ENCODE data around the gene DCHS1.

DCHS1 gene

DNA sequence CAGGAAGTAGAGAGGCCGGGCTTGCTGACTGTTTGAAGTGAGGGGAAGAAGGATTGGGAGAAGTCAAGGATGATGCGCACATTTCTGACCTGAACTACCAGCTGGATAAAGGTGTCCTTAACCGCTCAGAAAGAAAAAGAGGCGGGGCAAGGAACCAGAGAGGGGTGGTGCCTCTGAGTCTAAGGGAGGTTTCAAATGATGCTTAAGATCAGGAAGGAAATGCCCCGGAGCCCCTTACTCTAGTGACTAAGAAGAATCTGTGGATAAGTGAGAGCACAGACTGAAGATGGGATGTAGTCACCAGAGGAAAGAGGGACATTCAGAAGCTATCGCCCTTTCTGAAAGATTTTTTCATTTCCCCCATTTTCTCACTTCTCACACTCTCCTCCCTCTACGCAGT, 12.7 kb downstream of the DCHS1 start:
- DNase-seq = no peak

DNA sequence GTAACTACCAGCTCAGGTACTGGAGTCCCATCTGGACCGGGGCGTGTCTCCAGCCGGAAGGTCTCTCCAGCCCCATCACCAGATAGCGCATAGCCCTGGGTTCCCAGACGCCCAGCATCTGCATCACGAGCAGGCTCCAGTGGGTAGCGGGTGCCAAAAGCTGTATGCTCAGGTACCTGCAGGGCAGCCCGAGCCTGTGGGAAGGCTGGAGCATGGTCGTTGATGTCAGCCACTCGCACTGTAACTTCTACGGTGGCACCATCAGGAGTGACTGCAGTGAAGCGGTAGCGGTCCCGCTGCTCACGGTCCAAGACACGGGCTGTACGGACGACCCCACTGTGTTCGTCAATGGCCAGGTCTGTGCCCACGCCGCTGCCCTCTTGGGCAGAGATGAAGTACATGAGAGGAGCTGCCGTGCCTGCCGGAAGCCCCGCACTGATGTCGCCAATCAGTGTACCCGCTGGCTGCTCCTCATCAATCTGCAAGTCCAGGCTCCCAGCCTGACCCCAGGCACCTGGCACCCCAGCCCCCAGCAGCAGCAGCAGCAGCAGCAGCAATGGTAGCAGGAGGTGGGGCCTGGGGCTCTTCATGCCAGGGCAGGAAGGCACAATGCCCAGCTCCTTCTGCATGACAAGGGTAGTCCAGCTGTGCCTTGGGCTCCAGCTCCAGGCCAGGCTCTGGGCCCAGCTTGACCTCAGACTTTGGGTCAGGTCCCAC, 14.5 kb downstream of the DCHS1 start:
- no peak for DNase-seq

DNA sequence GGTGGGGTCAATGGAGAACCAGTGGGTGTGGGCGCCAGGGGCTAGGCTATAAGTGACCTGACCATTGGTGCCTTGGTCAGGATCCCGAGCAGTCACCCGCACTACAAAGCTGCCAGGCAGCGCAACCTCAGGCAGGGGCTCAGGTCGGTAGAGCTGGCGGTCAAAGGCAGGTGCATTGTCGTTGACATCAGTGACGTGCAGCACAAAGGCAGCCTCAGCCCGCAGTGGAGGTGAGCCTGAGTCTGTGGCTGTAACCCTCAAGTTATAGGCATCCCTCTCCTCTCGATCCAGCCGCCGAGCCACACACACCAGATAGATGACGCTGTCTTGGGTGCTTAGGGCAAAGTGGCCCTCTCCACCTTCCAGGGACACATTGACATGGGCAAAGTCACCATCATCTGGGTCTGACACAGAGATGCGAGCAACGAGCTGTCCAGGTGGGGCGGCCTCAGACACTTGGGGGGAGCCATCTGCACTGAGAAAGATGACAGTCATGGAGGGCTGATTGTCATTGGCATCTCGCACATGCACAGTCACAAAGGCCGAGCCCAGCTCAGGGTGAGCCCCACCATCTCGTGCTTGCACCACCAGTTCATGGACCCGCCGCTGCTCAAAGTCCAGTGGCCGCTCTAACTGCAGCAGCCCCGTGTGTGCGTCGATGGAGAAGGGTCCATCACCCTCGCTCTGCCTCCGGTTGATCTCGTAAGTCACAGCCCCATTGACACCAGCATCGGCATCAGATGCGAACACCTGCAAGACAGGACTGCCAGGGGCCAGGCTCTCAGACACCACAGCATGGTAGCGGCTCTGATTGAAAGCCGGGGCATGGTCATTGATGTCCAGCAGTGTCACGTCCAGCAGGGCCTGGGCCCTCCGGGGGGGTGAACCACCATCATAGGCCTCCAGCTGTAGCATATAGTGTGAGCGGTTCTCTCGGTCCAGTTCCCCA, 15.3 kb downstream of the DCHS1 start:
- DNase-seq = no peak

DNA sequence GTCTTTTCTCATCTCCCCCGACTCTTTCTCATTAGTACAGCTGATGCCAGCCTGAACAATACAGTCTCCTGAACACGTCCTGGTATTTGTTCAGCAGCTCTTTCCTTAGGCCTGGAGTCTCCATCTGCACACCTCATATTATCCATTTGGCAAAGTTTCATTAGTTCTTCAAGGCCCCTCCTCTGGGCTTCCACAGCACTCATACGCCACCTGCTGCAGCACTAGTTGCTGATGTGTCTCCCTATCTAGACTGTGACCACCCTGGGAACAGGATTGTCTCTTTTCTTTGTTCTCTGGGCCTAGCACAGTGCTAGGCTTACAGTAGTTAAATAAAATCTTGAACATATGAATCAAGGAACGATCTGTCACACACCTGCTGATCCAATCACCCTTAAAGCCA, 17.2 kb downstream of the DCHS1 start:
- DNase-seq = peak; percentile 50

DNA sequence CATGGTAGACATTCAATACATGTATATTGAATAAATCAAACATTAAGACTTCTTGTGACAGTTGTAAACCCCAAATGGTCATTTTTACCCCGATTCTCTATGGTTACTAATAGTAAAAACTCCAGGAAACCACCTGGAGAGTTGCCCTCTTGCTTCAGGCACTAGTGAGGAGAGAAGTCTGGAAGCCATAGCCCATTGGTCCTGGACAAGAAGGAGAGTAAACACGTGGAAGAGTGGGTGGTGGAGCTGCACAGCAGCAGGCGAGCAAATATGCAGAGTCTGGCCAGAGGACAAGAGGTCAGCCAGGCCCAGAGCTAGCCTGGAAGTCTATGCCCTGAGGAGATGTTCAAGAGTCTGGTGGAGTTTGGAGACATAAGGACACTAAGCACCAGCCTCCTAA, 17.7 kb downstream of the DCHS1 start:
- DNase-seq = no peak

DNA sequence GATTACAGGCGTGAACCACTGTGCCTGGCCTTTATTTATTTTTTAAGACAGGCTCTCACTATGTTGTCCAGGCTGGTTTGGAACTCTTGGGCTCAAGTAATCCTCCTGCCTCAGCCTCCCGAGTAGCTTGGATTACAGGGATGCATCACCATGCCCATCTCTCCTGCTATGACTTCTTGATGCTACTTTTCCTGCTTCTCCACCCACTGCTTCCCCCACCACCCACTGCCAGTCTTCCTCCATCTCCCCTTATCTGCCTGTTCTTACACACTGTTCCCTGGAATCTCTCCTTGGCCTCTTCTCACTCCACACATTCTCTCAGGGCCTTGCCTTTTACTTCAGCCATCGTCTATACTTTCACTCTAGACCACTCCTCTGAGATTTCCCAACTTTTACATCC, 19.1 kb downstream of the DCHS1 start:
- no peak for DNase-seq

DNA sequence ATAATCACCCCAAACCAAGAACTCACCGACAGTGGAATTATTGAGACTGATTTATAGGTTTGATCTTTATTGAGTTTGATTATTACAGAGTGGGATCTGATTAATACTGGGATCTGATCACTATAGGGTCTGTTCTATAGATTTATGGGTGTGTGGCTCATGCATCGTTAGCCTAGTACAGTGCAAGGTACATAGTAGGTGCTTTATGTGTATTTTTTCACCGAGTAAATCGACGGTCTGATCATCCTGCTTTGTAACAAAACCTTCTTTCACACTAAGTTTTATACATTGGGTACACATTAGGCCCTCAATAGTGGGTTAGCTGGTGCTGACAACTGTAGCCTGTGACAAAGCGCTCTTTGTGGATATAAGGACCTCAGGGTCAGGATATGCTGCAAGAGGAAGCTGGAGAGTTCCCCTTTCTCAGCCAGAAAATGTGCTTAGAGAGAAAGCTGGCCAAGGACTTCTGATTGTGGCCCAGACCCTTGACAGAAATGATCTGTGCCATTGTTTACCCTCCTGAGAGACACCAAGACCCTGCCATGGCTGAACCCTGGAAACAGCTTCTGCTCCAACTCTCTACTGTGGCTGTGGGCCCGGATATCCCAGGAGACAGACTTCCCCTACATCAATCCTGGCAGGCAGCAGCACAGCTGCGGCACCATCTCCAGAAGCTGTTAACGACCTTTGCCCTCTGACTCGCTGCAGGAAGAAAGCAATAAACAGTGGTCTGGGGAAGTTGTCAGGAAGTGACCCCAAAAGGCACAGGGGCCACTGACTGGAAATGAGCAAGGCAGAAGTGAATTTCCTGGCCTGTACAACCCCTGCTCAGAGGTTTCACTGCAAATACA, 20.3 kb downstream of the DCHS1 start:
- DNase-seq = no peak

DNA sequence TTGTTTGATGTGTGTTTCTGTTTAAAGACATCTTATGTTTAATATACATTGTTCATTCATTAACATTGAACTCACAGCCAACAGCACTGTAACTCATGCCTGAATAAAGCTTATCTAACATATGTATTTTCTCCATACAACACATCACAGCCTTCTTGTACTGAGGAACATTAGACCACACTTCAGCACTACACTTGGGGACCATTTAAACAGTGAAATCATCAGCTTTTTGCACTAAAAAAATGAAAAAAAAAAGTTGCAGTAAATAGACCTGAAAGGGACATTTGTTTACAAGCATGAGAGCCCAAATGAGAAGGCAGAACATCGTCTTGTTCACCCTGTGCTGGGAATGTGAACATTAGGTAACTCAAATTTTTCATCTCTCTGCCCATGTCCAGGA, 21.1 kb downstream of the DCHS1 start:
- no peak for DNase-seq

DNA sequence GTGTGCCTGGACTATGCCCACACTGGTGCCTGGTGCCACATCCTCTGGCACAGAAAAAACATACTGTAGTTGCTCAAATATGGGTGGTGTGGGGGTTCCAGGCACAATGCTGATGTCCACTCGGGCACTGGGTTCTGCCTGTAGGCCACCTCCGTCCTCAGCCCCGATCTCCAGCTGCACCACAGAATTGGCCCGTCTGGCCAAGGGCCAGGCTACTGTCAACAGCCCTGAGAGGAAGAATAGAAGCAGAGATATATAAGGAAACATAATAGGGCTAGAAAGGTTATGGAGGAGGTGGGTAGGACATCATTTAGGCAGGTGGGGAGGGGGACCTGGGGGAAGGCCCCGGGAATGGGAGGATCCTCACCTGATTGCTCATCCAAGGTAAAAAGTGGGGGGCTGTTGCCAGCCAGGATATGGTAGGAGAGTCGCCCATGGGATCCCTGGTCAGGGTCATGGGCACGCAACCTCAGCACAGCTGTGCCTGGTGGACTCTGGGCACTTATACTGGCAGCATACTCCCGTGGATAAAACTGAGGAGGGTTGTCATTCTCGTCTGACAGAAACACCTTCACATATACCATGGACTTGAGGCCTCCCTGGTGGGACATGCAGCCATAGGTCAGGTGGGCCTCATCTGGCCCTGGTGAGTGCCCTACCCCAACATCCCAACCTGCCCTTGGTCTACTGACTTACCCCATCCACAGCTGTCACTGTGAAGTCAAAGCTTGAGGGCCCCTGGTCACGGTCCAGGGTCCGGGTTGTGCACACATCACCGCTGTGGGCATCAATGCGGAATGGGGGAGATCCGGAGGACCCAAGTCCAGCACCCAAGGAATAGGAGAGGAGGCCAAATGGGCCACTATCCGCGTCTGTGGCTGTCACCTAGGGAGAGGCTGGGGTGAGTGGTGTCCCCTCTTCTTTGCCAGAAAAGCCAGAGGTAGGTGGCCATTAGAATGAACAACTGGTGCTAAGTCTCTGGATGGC, 21.9 kb downstream of the DCHS1 start:
- no peak for DNase-seq

DNA sequence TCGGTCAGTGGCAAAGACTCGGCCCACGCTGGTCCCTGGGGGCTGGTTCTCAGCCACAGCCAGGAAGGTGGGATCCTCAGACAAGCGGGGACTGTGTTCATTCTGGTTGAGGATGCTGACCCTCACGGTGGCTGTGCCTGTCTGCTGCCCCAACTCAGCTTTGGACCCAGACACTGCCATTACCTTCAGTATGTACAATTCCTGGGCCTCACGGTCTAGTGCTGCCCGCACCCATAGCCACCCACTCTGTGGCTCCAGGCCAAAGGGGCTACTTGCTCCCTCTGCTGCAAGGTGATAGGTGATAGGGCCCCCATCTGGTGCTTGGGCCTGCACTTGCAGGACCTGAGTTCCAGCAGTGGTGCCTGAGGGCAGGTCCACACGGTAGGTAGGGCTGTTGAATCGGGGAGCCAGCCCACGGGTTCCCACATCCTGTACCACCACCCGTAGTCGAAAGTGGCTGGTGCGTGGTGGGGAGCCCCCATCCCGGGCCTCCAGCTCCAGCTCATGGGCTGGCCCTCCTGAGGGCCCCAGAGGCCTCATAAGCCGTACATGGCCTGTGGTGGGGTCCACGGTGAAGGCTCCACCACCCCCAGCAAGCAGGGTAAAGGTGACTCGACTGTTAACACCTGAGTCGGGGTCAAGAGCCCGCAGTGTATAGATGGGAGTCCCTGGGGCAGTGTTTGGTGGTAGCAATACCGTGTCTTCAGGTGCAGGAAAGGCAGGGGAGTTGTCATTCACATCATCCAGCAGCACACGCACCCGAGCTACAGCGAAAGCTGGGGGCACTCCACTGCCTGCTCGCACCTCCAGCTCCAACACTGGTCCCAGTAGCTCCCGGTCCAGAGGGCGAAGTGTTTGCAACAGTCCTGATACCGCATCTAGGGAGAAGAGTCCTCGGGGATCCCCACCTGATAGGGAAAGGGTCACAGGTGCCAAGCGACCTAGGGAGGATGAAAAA, 23.2 kb downstream of the DCHS1 start:
- no peak for DNase-seq

DNA sequence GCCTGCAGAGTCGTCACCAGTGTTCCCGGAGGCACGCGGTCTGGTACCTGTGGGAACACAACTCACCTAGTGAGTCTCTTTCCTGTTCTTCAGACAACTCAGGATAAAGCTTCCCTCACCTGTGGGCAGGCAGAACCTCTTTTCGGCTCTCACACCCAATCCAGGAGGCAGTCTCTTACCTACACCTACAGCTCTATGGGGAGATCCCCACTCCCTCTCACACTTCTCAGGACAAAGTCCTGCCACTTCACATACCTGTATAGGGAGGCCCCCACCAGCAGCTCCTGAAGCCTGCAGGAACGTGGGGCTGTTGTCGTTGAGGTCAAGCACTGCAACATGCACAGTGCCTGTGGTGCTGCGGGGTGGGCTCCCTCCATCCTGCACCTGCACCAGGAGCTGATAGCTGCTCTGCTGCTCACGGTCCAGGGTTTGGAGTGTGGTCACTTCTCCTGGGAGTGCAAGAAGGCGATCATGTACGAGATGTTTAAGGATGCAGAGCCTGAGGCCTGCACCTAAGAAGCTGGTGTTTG, 24.2 kb downstream of the DCHS1 start:
- no peak for DNase-seq

DNA sequence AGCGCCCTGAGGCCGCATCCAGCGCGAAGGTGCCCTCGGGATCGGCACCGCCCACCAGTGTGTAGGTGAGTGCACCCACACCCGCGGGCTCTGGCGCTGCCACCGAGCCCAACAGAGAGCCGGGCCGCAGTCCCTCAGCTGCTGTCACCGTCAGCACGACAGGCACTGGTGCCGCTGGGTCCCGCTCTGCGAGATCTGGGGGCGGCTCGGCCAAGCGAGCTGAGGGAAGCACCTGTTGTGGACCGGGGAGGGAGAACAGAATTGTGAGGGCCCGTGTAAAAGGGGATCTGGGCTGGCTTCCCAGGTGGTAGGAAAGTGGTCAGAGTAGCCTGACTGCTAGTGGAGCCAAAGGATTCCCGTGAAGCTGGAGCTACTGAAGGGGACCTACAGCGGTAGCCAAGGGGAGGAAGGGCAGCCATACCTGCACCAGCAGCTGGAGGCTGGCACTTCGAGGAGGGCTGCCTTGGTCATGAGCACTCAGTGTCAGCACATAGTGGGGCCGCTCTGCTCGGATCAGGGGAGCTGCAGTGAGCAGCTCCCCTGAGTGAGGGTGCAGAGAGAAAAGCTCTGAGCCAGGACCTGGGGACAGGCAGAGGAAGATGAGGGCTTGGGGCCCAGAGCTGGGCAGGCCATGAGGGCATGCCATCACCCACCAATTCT, 24.8 kb downstream of the DCHS1 start:
- no peak for DNase-seq

DNA sequence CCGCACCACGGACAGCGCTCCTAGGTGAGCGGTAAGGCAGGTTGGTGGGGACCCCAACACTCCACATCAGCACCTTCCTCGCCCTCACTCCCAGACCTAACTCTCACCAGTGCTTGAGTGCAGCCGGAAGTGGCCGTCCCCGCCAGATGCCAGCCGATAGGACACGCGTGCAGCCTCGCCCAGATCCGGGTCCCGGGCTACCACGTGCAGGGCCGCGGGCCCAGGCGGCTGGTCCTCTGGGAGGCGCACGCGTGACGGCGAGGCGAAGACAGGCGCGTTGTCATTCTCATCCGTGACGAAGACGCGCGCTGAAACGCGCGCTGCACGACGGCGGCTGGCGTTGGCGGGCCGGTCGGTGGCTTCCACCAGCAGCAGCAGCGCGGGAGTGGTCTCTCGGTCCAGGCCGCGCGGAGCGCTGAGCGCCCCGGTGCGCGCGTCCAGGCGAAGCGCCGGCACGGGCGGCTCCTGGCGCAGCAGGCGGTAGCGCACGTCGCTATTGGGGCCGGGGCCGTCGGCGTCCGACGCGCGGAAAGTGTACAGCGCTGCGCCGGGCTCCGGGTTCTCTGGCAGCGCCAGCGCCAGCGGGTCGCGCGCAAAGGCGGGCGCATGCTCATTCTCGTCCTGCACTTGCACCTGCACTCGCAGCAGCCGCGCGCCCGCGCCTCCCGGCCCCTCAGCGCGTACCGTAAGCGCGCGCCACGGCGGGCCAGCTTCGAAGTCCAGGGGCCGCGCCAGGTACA, 25.5 kb downstream of the DCHS1 start:
- no peak for DNase-seq

DNA sequence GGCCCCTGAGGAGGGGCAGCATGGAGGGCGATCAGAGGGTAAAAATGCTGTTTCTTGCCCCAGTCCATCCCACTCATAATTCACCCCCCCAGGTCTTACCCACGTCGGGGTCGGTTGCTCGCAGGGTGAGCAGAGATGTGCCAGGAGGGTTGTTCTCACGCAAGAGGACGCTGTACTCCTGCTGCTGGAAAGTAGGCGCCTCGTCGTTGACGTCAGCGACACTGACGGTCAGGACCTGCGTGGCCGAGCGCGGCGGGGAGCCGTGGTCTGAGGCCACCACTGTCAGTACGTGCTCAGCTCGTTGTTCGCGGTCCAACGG, 26.1 kb downstream of the DCHS1 start:
- no peak for DNase-seq

DNA sequence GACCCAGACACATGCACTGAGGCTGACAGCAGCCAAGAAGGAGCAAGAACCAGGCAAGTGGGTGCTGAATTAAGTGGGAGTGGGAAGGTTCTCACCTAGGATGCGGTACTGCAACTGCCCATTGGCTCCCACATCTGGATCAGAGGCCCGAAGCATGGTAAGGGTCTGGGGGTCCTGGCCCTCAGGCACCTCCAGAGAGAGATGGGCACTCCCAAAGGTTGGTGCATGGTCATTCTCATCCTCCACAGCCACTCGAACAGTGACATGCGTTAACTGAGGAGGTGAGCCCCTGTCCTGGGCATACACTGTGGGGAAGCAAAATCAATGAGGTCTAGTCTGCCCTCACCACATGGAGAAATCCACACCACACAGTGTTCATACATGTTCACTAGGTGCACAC, 27.1 kb downstream of the DCHS1 start:
- no peak for DNase-seq

DNA sequence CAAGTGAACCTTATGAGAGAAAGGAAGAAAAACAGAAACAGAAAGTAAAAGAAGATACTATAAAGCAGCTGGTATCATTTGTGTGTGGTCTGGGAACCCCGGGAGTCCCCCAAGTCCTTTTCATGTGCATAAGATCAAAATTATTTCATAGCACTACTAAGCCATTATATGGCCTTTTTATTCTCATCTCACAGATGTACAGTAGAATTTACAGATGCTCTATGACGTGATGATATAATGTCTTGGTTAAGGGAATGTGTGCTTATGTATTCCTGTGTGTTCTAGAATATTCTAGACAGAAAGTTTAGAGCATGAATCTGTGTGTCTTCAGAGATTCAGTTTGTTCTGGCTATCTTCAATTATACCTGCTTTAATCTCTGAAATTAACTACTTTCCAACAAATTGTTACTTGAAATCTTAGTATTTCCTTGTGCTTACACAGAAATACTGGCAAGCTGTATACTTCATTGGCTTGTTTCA, 27.8 kb downstream of the DCHS1 start:
- DNase-seq = no peak

DNA sequence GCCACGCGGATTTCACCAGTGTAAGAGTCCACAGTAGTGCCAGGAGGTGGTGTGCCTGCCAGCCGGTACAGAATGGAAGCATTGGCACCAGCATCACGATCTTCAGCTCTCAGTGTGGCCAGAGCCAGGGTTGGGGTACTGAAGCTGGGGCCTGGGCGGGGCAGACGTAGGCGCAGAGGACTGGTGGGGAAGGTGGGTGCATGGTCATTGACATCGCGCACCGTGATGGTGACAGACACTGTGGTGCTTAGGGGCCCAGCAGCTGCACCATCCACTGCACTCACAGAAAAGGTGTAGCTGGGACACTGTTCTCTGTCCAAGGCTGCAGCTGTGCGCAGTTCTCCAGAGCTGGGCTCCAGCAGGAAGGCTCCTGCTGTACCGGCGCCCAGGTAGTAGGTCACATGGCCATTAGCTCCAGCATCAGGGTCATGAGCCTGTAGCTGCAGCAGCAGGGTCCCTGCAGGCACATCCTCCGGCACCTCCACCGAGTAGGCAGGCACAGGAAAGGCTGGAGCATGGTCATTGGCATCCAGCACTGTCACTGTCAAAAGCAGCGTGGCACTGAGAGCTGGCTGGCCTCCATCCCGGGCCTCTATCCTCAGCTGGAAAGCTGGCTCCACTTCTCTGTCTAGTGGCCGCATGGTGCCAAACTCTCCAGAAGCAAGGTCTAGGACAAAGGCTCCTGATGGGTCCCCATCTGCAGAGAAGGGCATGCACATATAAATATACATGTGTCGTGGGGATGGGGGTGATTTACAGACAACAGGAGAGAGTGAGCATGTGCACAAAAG, 28.4 kb downstream of the DCHS1 start:
- no peak for DNase-seq

DNA sequence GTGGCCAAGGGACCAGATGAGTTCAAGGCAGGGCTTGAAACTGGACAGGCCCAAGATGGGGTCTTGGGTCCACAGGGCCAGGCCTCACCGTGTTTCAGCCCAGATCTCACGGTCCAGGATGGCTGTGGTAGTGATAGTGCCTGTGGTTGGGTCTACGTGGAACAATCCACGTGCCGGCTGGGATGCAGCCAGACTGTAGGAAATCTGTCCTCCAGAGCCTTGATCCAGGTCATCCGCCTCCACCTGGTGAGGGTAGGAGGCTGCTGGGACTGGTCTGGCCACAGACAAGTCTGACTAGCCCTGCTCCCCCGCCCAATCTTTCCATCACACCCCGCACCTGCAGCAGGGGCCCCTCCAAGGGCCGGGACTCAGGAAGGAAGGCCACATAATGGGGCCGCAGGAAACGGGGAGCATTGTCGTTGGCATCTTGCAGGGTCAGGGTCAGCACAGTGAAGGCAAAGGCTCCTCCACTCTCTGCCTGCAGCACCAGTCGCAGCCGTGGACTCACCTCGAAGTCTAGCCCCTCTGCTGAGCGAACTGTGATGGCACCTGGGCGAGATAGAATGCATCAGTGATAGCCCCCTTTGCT, 29.7 kb downstream of the DCHS1 start:
- no peak for DNase-seq
